ENCODE measurements around the gene KLHDC7B. TPM values are rescaled to one million over a fixed set of nuclear protein-coding genes. Genes with fewer than 3 reads are reported as not detected.

KLHDC7B gene
- total RNA-seq, 1 experiment from 2014 or later: 1.8 TPM

DNA sequence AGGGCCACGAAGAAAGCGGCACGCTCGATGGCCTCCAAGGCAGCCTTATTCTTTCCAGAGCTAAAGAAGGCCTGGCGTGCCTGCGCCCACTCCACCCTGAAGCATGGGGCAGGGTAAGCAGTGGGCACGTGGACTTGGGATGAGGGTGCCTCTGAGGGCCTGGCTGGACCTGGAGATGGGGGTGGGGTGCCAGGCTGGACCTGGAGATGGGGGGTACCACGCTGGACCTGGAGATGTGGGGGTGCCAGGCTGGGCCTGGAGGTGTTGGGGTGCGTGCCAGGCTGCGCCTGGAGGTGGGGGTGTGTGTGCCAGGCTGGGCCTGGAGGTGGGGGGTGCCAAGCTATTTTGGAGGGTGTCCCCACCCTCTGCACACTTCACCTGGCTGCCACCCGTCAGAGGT, 27.3 kb downstream of the KLHDC7B start:
- DNase-seq (ENCODE audit: low read depth, low spot score): no peak
- POLR2A ChIA-PET: no interaction called here
- CTCF ChIA-PET: interaction anchor here (0.5 kb wide), 1 partner anchor 59 kb away, joined by 3 read pairs; no protein-coding TSS in a partner anchor

DNA sequence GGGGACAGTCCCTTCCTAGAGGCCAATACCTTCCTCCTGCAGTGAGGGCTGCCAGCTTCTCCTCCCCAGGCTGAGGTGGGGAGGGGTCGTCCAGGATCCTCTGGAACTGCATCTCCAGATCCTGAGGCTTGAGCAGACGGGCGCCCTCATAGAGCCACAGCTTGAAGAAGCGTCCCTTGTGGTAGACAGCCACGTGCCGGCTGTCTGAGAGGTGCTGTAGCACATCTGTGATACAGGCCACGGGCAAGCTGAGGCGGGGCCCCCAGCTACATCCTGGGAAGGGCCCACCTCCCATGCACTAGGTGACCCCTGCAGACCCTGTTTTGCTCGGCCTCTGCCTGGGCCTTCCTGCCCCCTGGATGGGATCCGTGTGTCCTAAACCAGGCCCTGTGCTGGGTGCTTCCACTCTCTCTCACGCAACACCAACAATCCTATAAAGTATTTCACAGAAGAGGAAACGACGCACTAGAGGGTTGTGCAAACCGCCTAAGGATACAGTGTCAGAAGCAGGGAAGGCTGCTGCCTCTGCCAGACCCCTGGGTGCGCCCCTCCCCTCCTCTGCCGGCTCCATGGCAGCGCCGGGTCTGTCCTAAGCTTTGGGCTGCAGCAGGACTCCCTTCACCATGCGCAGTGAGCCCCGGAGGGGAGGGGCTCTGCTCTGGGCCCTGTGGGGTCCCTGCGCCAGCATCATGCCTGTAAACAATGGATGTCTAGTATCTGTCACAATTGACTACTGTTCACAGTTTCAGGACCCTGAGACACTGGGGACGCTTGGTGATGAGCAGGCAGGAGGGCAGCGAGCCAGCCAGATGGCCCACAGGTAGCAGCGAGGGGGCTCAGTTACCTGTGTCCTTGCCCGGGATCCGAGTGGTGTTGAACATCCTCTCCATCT, 28.0 kb downstream of the KLHDC7B start:
- Histone ChIP-seq H3K36me3 (ENCODE audit: control insufficient read depth, insufficient read depth, low read length) (no peaks in the 10 kb centered on the region), H3K27me3 (ENCODE audit: control insufficient read depth, insufficient read depth, low read length) (no peaks in the 10 kb centered on the region), H3K9me3 (ENCODE audit: control insufficient read depth, insufficient read depth, low read depth, low read length) (no peaks in the 10 kb centered on the region), H3K4me1 (ENCODE audit: control insufficient read depth, insufficient read depth, low read length) (no peaks in the 10 kb centered on the region), H3K27ac (ENCODE audit: low read length) (no peak overlapping the region), H3K4me3 (ENCODE audit: low read depth in 2 of 2, low read length in 2 of 2) (no peak overlapping the region)
- ChIA-PET POLR2A (no interaction called here), CTCF (interaction anchor here (0.7 kb wide), 1 partner anchor 63 kb away, joined by 3 read pairs; no protein-coding TSS in a partner anchor)
- in situ Hi-C loops (cut with HindIII; ENCODE audit: low pct_unique_long_range_greater_than_20kb, low sequenced_read_pairs) (no loop called here), intact Hi-C loops (cut with micrococcal nuclease; ENCODE audit: unreplicated experiment) (no loop called here)
- no peak for TF ChIP-seq POLR2AphosphoS5 (IDR thresholded peaks at IDR 0.05; ENCODE audit: low read depth, low read length)
- no peak for TF ChIP-seq SIN3A (IDR thresholded peaks at IDR 0.05; ENCODE audit: borderline replicate concordance, insufficient read depth, low read depth, low read length)
- TF ChIP-seq, protein P1, sequence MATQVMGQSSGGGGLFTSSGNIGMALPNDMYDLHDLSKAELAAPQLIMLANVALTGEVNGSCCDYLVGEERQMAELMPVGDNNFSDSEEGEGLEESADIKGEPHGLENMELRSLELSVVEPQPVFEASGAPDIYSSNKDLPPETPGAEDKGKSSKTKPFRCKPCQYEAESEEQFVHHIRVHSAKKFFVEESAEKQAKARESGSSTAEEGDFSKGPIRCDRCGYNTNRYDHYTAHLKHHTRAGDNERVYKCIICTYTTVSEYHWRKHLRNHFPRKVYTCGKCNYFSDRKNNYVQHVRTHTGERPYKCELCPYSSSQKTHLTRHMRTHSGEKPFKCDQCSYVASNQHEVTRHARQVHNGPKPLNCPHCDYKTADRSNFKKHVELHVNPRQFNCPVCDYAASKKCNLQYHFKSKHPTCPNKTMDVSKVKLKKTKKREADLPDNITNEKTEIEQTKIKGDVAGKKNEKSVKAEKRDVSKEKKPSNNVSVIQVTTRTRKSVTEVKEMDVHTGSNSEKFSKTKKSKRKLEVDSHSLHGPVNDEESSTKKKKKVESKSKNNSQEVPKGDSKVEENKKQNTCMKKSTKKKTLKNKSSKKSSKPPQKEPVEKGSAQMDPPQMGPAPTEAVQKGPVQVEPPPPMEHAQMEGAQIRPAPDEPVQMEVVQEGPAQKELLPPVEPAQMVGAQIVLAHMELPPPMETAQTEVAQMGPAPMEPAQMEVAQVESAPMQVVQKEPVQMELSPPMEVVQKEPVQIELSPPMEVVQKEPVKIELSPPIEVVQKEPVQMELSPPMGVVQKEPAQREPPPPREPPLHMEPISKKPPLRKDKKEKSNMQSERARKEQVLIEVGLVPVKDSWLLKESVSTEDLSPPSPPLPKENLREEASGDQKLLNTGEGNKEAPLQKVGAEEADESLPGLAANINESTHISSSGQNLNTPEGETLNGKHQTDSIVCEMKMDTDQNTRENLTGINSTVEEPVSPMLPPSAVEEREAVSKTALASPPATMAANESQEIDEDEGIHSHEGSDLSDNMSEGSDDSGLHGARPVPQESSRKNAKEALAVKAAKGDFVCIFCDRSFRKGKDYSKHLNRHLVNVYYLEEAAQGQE (IDR thresholded peaks at IDR 0.05; ENCODE audit: insufficient read depth in 1 of 2, low read depth in 2 of 2, low read length in 1 of 2): no peak
- no peak for TF ChIP-seq TCF7L2 (IDR thresholded peaks at IDR 0.05; ENCODE audit: low read depth, low read length)
- TF ChIP-seq, protein P2, sequence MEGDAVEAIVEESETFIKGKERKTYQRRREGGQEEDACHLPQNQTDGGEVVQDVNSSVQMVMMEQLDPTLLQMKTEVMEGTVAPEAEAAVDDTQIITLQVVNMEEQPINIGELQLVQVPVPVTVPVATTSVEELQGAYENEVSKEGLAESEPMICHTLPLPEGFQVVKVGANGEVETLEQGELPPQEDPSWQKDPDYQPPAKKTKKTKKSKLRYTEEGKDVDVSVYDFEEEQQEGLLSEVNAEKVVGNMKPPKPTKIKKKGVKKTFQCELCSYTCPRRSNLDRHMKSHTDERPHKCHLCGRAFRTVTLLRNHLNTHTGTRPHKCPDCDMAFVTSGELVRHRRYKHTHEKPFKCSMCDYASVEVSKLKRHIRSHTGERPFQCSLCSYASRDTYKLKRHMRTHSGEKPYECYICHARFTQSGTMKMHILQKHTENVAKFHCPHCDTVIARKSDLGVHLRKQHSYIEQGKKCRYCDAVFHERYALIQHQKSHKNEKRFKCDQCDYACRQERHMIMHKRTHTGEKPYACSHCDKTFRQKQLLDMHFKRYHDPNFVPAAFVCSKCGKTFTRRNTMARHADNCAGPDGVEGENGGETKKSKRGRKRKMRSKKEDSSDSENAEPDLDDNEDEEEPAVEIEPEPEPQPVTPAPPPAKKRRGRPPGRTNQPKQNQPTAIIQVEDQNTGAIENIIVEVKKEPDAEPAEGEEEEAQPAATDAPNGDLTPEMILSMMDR (IDR thresholded peaks at IDR 0.05): no peak
- no peak for DNase-seq (ENCODE audit: low read depth, low spot score)
- no peak for ATAC-seq
- BruUV-seq (replicated peaks): no TSS peak

More for the DNA sequence above, 27.3 kb downstream of the KLHDC7B start:
- ATAC-seq: no peak
- in situ Hi-C loops (cut with HindIII; ENCODE audit: low pct_unique_long_range_greater_than_20kb, low sequenced_read_pairs) (no loop called here), intact Hi-C loops (cut with micrococcal nuclease; ENCODE audit: unreplicated experiment) (no loop called here)
- no peaks in the 10 kb centered on the region for H3K36me3 ChIP-seq (ENCODE audit: control insufficient read depth, insufficient read depth, low read length)
- no peak overlapping the region for H3K4me3 ChIP-seq (ENCODE audit: low read depth in 2 of 2, low read length in 2 of 2)
- H3K9me3 ChIP-seq (ENCODE audit: control insufficient read depth, insufficient read depth, low read depth, low read length): no peaks in the 10 kb centered on the region
- no TSS peak for BruUV-seq (replicated peaks)
- H3K27me3 ChIP-seq (ENCODE audit: control insufficient read depth, insufficient read depth, low read length): no peaks in the 10 kb centered on the region
- TF ChIP-seq POLR2AphosphoS5 (IDR thresholded peaks at IDR 0.05; ENCODE audit: low read depth, low read length): no peak
- TF ChIP-seq TCF7L2 (IDR thresholded peaks at IDR 0.05; ENCODE audit: low read depth, low read length): no peak
- no peak for TF ChIP-seq SIN3A (IDR thresholded peaks at IDR 0.05; ENCODE audit: borderline replicate concordance, insufficient read depth, low read depth, low read length)
- TF ChIP-seq, protein P2 (IDR thresholded peaks at IDR 0.05): no peak
- TF ChIP-seq, protein P1 (IDR thresholded peaks at IDR 0.05; ENCODE audit: insufficient read depth in 1 of 2, low read depth in 2 of 2, low read length in 1 of 2): no peak
- H3K27ac ChIP-seq (ENCODE audit: low read length): no peak overlapping the region
- no peaks in the 10 kb centered on the region for H3K4me1 ChIP-seq (ENCODE audit: control insufficient read depth, insufficient read depth, low read length)

Data from Panc1 (cell line).